Epithelial cell of proximal tubule (primary cell): ENCODE data around the gene TSPAN31. TPM values are rescaled to one million over a fixed set of nuclear protein-coding genes. Genes with fewer than 3 reads are reported as not detected.

ENCODE experiments used
- DNase-seq: peaks from one replicate; pipeline ENCODE4 v3.0.0-alpha.2; 2011; ENCODE audit warnings: low read depth
- H3K4me3 ChIP-seq: 2 replicates; pipeline ENCODE4 v1.5.1; 2011; ENCODE audit warnings: low read depth, mild to moderate bottlenecking, low read length
- CTCF ChIP-seq: conservative IDR thresholded peaks from 2 replicates; pipeline ENCODE4 v1.5.1; 2012; ENCODE audit warnings: low read depth, mild to moderate bottlenecking, low read length
- total RNA-seq: library from RNA; depleted of rRNA; stranded (reverse); fragments of >200 nt; gene quantifications from 2 replicates; pipeline ENCODE4 v1.2.3, GENCODE V29; 2015

Gene TSPAN31
- total RNA-seq, 1 donor from 2014 or later, result 40.4 TPM

DNA sequence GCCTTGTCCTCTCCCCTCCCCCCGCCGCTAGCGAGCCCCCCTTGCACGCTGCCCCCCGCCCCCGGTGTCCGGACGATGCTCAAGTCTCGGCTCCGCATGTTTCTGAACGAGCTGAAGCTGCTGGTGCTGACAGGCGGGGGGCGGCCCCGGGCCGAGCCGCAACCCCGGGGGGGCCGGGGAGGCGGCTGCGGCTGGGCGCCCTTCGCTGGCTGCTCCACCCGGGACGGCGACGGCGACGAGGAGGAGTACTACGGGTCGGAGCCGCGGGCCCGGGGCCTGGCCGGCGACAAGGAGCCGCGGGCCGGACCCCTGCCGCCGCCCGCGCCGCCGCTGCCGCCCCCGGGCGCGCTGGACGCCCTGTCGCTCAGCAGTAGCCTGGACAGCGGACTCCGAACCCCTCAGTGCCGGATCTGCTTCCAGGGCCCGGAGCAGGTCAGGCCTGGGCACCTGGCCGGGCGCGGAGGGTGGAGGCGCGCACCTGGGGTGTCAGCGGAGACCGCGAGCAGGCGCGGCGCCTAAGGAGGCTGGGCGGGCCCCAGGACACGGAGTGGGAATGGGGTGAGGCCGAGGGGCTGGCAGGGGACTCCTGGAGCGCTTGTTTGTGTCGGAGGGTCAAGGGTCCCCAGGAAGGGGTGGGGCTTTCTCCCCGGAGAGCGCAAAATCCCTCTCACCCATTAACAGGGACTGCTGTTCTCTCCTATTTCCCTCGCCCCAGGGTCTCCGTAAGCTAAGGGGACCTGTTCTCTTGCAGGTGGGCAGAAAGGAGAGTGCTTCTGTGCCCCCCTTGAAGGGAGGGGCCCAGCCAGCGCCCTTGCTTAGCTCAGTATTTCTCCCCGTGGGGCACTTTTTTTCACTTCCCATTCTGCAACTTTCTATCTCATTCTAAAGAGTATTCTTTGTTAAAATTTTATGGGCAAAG lies 10.9 kb downstream of the TSPAN31 start:
- TF ChIP-seq CTCF, result no peak
- H3K4me3 ChIP-seq, result peak overlapping the region; percentile 73
- no peak for DNase-seq

DNA sequence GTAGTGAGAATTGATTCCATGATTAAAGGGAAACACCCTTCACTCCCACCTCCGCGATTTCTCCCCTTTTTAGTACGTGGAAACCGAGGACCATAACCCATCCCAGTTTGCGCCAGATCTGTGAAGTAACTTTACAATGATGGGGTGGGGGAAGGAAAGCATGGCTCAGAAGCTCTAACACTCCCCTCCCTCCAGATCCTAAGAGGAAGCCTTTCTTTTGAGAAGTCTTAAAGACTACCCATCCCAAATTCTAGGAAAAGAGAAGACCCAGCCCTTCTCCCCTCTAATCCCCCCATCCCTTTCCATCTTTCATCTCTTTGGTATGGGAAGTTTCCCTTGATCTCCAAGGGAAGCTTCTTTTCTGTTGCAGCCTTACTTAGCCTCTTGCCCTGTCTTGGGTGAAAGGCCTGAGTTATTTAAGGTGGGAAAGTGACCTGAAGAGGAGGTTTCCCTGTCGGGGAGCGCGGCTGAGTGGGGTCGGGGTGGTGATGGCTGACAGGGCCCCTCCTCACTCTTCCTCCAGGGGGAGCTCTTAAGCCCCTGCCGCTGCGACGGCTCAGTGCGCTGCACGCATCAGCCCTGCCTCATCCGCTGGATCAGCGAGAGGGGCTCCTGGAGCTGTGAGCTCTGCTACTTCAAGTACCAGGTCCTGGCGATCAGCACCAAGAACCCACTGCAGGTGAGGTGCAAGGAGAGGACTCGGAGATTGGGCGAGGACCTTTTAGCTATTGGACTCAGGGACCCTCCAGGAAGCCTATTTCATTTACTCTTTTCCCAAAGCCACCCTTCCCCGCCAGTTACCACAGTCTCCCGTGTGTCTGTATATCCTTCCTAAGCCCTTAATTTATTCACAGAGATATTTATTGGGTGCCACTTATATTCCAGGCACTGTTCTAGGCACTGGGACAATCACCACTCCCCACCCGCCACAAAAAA lies 11.8 kb downstream of the TSPAN31 start:
- TF ChIP-seq CTCF, result peak; percentile 75
- H3K4me3 ChIP-seq, result peak overlapping the region; percentile 73
- no peak for DNase-seq

- DNase-seq, result no peak
- TF ChIP-seq CTCF, result no peak
Measured at GRCh38 chr12:57757771-57758170, 12.9 kb downstream of the TSPAN31 start.

DNA sequence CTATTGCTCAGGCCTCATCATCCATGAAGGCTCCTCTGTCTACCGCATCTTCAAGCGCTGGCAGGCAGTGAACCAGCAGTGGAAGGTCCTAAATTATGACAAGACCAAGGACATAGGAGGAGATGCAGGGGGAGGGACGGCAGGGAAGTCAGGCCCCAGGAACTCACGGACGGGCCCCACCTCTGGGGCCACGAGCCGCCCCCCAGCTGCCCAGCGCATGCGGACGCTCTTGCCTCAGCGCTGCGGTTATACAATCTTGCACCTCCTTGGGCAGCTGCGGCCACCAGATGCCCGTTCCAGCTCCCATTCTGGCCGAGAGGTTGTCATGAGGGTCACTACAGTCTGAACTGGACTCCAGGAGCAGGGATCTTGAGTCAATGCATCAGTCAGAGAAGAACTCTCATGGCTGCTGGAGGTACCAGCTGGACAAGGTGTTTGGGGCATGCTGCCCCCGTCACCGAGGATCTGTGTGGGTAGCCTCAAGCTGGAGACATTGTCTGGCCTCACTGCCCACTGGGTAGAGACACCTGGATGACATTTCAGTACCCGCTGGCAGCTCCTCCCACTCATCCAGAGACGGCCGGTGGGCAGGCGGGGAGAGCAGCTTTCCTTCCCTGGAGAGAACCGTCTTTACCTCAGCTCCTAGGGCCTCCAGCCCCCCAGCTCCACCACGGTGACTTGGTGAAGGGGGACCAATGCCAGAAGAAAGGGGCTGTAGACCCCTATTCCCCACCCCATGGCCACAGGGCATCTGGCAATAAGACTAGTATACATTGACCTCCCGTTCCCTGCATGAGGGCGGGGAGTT lies 13.9 kb downstream of the TSPAN31 start:
- no peak for DNase-seq
- no peak for TF ChIP-seq CTCF
- no peak overlapping the region for H3K4me3 ChIP-seq

More at GRCh38 chr12:57757771-57758170, 12.9 kb downstream of the TSPAN31 start:
- no peak overlapping the region for H3K4me3 ChIP-seq

DNA sequence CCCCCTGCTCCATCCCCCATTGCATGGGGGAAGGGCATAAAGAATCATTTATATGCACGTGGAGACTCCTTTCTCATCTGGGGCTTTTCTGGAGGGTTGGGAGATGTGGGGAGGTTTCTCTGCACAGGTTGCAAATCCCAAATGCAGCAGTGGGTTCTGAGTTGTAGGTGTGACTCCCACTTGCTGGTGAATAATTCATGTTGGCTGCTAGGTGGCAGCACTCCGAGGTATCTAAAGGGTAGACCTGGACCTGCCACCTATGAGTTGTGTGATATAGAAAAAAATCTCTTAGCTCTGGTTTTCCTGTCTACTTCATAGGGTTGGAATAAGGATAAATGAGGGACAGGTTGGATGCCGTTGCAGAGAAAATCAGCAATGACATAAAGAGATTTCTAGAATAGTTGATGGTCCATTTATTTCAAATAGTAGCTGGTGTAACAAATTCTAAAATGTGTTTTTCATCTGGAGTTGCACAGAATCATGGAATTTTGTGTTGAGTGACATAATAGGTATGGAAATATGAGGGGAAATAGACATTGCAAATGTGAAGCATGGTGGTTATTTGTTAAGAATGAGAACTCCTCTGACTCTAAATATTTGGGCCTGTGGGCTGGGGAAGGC lies 14.6 kb downstream of the TSPAN31 start:
- peak; percentile 67 for TF ChIP-seq CTCF
- DNase-seq, result no peak
- no peak overlapping the region for H3K4me3 ChIP-seq
